ENCODE results near the gene DCLK2. TPM values are rescaled to one million over a fixed set of nuclear protein-coding genes. Genes with fewer than 3 reads are reported as not detected.

Gene DCLK2
- total RNA-seq, 2 experiments from 2014 or later, result not detected

DNA sequence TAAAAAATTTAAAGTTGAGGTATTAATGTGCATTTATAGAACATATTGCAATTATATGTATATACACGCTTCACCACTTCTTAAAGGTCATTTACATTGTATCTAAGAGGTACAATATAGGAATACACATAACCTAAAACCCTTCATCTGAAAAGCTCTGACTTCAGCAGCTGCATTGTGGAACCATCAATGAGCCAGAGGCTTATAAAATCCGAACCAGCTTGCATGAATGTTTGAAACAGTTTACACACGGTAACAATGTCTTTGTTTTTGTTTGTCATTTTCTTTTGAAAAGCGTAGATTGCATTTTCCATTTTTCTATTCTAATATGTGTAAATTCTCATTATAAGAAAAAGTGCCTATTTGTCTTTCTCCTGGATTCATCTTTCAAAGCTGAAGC lies 221.6 kb downstream of the DCLK2 start:
- H3K36me3 ChIP-seq (ENCODE audit: insufficient read depth, low read length), result no peaks in the 10 kb centered on the region
- H4K20me1 ChIP-seq (ENCODE audit: insufficient read depth, low read length), result 0 out of 2 replicates have a peak, but pooled peaks cover 4% of the 10 kb centered on the region
- no TSS peak for BruUV-seq (replicated peaks)
- POLR2A ChIA-PET, result interaction anchor here (0.5 to 1.6 kb wide), 2 partner anchors 10 to 349 kb away, joined by 3 read pairs; no protein-coding TSS in a partner anchor
- DNase-seq (ENCODE audit: low spot score), result no peak
- no peaks in the 10 kb centered on the region for H3K79me2 ChIP-seq (ENCODE audit: insufficient read depth, low read depth, low read length)
- H3K4me1 ChIP-seq (ENCODE audit: insufficient read depth, low read length, poor library complexity, severe bottlenecking), result no peaks in the 10 kb centered on the region
- no peak overlapping the region for H3K4me3 ChIP-seq (ENCODE audit: low read depth, low read length, poor library complexity, severe bottlenecking)
- intact Hi-C loops (cut with micrococcal nuclease; ENCODE audit: unreplicated experiment), result no loop called here
- no peak overlapping the region for H3K4me2 ChIP-seq (ENCODE audit: low read length)
- H3K9me3 ChIP-seq (ENCODE audit: low read length), result no peaks in the 10 kb centered on the region
- H3K27ac ChIP-seq (ENCODE audit: low read depth, low read length, poor library complexity, severe bottlenecking), result no peak overlapping the region
- no peak overlapping the region for H2AFZ ChIP-seq (ENCODE audit: low read length)
- no peaks in the 10 kb centered on the region for H3K9me2 ChIP-seq (ENCODE audit: insufficient read depth, low read length)
- CTCF ChIA-PET (ENCODE audit: unreplicated experiment), result no interaction called here
- TF ChIP-seq, protein P1, sequence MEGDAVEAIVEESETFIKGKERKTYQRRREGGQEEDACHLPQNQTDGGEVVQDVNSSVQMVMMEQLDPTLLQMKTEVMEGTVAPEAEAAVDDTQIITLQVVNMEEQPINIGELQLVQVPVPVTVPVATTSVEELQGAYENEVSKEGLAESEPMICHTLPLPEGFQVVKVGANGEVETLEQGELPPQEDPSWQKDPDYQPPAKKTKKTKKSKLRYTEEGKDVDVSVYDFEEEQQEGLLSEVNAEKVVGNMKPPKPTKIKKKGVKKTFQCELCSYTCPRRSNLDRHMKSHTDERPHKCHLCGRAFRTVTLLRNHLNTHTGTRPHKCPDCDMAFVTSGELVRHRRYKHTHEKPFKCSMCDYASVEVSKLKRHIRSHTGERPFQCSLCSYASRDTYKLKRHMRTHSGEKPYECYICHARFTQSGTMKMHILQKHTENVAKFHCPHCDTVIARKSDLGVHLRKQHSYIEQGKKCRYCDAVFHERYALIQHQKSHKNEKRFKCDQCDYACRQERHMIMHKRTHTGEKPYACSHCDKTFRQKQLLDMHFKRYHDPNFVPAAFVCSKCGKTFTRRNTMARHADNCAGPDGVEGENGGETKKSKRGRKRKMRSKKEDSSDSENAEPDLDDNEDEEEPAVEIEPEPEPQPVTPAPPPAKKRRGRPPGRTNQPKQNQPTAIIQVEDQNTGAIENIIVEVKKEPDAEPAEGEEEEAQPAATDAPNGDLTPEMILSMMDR (conservative IDR thresholded peaks at IDR 0.05; ENCODE audit: low read length), result no peak
- TF ChIP-seq EZH2phosphoT487 (IDR thresholded peaks at IDR 0.05; ENCODE audit: borderline replicate concordance, low read depth, low read length), result no peak

DNA sequence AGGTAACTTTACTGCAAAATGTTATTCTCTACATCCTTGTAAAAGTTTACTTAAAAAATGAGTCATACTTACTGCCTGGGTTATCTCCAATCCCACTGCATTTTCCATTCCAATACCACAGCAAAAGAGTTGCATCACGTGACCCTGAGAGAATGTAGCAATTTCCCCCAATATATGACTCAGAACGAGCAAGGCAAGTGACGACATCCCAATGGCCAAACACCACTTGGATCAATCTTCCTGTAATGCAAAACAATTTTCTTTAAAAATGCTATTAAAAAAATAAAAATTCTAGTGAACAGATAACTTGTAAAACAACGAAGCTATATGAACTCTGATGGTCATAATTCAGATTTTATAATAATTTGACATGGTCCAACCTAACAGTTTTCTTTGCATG lies 224.3 kb downstream of the DCLK2 start:
- no peaks in the 10 kb centered on the region for H3K4me1 ChIP-seq (ENCODE audit: insufficient read depth, low read length, poor library complexity, severe bottlenecking)
- BruUV-seq (replicated peaks), result no TSS peak
- H3K9me3 ChIP-seq (ENCODE audit: low read length), result no peaks in the 10 kb centered on the region
- H3K4me2 ChIP-seq (ENCODE audit: low read length), result no peak overlapping the region
- H2AFZ ChIP-seq (ENCODE audit: low read length), result no peak overlapping the region
- H4K20me1 ChIP-seq (ENCODE audit: insufficient read depth, low read length), result 0 out of 2 replicates have a peak, but pooled peaks cover 4% of the 10 kb centered on the region
- H3K4me3 ChIP-seq (ENCODE audit: low read depth, low read length, poor library complexity, severe bottlenecking), result no peak overlapping the region
- CTCF ChIA-PET (ENCODE audit: unreplicated experiment), result no interaction called here
- no peaks in the 10 kb centered on the region for H3K79me2 ChIP-seq (ENCODE audit: insufficient read depth, low read depth, low read length)
- TF ChIP-seq, protein P1 (conservative IDR thresholded peaks at IDR 0.05; ENCODE audit: low read length), result no peak
- H3K27ac ChIP-seq (ENCODE audit: low read depth, low read length, poor library complexity, severe bottlenecking), result no peak overlapping the region
- no peaks in the 10 kb centered on the region for H3K9me2 ChIP-seq (ENCODE audit: insufficient read depth, low read length)
- intact Hi-C loops (cut with micrococcal nuclease; ENCODE audit: unreplicated experiment), result no loop called here
- POLR2A ChIA-PET, result no interaction called here
- H3K36me3 ChIP-seq (ENCODE audit: insufficient read depth, low read length), result no peaks in the 10 kb centered on the region
- DNase-seq (ENCODE audit: low spot score), result no peak

DNA sequence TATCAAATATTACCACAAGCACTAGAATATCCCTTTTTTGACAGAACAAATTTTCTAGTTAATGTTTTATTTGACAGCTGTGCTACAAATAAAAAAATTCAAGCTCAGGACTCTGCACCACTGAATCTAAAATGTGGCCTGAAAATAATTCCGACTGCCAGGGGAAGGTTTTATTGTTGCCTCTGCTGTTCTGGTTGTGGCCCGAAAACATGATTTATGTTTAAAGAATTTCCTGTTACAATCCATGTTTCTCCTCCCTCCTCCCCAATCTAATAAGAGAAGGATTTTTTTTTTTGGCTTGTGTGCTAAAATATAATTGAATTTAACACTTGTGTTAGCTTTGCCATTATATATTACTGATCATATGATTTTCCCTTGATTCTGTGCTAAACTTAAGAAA lies 227.8 kb downstream of the DCLK2 start:
- H3K27ac ChIP-seq (ENCODE audit: low read depth, low read length, poor library complexity, severe bottlenecking), result no peak overlapping the region
- no peaks in the 10 kb centered on the region for H3K9me3 ChIP-seq (ENCODE audit: low read length)
- CTCF ChIA-PET (ENCODE audit: unreplicated experiment), result no interaction called here
- no peak overlapping the region for H3K4me3 ChIP-seq (ENCODE audit: low read depth, low read length, poor library complexity, severe bottlenecking)
- no peak overlapping the region for H2AFZ ChIP-seq (ENCODE audit: low read length)
- POLR2A ChIA-PET, result interaction anchor here (0.6 to 0.7 kb wide), 2 partner anchors 369 to 741 kb away, joined by 3 to 6 read pairs; no protein-coding TSS in a partner anchor
- no peaks in the 10 kb centered on the region for H4K20me1 ChIP-seq (ENCODE audit: insufficient read depth, low read length)
- H3K79me2 ChIP-seq (ENCODE audit: insufficient read depth, low read depth, low read length), result no peaks in the 10 kb centered on the region
- intact Hi-C loops (cut with micrococcal nuclease; ENCODE audit: unreplicated experiment), result no loop called here
- H3K4me1 ChIP-seq (ENCODE audit: insufficient read depth, low read length, poor library complexity, severe bottlenecking), result no peaks in the 10 kb centered on the region
- BruUV-seq (replicated peaks), result no TSS peak
- no peaks in the 10 kb centered on the region for H3K36me3 ChIP-seq (ENCODE audit: insufficient read depth, low read length)
- H3K9me2 ChIP-seq (ENCODE audit: insufficient read depth, low read length), result no peaks in the 10 kb centered on the region
- H3K4me2 ChIP-seq (ENCODE audit: low read length), result no peak overlapping the region
- TF ChIP-seq, protein P1 (conservative IDR thresholded peaks at IDR 0.05; ENCODE audit: low read length), result no peak
- no peak for TF ChIP-seq EZH2phosphoT487 (IDR thresholded peaks at IDR 0.05; ENCODE audit: borderline replicate concordance, low read depth, low read length)
- DNase-seq (ENCODE audit: low spot score), result no peak

Data from OCI-LY7 (cell line).